Smooth muscle cell of the brain vasculature (primary cell): Measurements from ENCODE around the gene DNAJC7.
A peak's percentile ranks its signal among the peaks of the same experiment; 100 is the strongest.
"Not testable (repeated sequence)": the region's sequence is repeated elsewhere in the genome, so short reads cannot be mapped to it uniquely, and the experiment has no call there.

Source experiments
- DNase-seq: peaks from one replicate; pipeline ENCODE4 v3.0.0-alpha.2; 2012; ENCODE audit warnings: low read depth, low spot score

The DNAJC7 gene

DNA sequence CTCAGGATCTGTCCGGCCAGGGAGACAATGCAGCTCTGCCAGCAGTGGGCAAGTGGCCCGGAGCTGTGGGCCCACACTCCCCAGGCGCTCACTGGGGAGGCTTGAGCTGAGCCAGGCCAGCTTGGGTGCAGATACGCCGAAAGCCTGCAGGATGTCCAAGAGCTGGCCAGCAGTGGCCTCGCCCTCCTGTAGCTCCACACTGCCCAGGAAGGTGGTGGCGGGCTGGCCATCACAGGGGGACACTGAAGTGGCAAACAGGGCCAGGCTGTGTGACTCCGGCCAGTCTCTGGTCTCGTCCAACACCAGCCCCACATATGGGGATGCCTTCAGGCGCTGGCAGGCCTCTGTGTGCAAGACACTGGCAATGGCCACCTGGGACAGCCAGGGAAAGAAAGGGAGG lies 23.6 kb upstream of the DNAJC7 start:
- no peak for DNase-seq

DNA sequence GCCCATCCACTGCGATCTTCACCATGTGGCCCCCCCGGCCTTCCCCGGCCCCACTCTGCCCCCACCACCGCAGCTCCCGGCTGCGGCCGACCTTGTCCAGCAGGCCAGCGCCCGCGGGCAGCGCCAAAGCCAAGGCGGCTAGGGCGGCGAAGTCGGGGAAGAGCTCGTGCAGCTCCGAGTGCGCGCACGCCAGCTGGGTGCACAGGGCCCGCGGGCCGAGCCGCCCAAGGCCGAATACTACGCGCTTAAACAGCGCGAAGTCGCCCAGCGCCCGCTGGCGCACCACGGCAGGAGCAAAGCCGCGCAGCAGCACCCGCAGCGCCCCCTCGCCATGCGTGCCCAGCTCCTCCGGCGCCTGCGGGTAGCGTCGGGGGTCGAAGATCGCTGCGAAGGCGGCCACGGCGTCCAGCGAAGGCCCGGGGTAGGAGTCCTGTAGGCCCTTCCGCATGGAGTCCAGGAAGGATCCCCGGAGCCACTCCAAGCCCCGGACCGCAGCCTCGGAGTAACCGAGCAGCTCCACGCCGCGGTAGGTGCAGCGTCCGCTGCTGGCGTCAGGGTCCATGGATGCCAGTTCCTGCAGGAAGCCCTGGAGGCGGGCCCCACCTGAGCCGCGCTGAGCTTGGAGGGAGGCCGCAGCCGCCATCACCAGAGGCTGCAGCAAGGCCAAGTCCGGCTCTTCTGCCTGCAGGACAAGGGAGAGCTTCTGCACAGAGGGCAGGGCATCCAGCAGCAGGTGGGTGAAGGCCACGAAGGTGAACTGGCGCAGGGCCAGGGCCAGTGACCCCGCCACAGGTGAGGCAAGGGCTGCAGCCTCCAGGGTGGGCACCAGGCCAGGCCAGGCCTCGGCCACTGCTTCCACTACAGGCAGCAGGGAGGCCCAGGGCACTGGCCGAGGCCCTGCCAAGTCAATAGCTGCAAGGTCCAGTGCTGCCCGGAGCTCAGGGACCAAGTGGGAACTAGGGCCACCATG lies 22.8 kb upstream of the DNAJC7 start:
- no peak for DNase-seq

GRCh38 chr17:42038221-42038973 lies 21.2 kb upstream of the DNAJC7 start:
- no peak for DNase-seq

- no peak for DNase-seq
Measured at GRCh38 chr17:42034059-42034458, 16.8 kb upstream of the DNAJC7 start.

DNA sequence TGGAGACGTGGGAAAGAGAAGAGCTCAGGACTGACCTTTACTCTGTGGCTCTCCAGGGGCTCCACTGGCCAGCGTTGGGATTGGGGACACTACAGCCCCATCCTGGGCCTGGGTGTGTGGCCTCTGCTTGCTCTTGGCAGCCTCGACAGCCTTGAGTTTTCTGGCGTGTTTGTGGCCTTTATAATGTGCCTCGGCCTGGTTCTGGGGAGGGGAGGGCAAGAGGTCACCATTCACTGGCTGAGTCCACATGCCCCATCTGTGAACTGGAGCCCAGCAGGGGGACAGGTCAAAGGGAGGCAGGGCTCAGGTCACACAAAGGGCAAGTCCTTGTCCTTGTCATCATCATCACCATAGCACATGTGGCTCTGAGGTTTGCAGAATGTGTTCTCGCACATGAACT lies 14.3 kb upstream of the DNAJC7 start:
- DNase-seq, result no peak

- DNase-seq, result no peak
Measured at GRCh38 chr17:42028791-42029127, 11.5 kb upstream of the DNAJC7 start.

DNA sequence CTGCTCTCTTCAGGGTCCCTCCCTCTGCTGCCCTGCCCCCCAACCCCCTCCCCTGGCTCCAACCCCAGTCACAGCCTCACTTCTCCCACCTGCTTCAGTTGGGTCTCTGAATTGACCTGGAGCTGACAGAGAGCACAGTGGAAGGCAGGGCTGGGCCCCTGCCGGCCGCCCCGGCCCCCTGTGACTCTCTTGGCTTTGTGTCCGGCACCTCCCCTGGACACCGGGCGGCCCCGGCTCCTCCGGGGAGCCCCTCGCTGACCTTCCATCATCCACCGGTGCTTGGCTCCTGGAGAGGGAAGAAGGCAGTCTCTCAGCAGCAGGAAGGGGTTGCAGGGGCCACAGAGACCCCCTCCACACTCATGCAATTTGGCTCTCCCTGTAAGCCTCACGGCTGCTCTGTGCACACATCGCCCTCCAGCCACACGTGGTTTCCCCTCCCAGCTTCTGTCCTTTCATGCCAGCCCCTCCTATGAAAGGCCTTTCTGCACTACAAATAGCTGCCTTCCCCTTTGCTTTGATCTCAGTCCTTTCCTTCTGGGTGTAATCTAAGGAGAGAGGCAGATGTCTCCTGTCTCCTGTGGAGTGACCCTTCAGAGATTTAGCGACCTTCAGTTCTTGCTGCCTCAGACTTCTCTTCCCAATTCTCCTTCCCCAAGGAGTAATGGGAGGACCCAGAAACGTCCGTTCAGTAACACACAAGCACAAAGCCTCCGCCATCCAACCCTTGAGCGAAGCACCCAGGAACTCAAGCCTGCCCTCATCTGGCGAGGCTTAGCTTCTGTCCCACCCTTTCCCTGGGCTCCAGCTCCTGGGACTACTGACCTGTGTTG lies 10.9 kb upstream of the DNAJC7 start:
- no peak for DNase-seq

DNA sequence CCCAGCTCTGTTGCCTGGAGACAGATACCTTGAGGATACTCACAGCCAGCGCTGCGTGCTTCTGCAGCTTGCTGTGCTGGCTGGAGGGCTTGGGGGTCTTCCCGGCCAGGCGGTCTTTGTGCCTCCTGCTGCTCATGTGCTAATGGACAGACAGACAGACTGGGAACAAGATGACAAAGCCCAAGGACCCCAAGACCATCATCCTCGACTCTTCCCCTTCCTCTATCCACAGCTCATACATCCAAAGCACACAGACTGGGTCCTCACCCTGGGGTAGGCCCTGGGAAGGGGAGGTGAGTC lies 10.3 kb upstream of the DNAJC7 start:
- DNase-seq, result no peak

- DNase-seq, result no peak
Measured at GRCh38 chr17:42026857-42027589, 9.8 kb upstream of the DNAJC7 start.

- DNase-seq, result no peak
Measured at GRCh38 chr17:42025936-42026335, 8.7 kb upstream of the DNAJC7 start.

DNA sequence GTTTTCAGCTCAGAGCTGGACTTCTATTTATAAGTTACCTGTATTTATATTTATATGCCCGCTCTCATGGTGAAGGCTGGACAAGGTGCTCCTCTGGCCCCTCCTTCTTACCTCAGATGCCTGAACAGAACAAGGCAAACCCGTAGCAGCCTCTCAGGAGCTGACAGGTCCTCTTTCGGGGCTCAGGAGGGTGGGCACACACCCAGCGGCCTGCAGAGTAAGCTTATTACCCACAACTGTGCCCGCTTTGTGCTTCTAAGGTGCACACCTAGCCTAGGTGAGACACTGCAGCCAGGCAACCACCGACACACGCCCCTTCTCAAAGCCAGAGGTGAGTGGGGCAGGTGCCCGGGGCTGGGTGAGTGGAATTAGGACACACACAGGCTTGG lies 7.9 kb upstream of the DNAJC7 start:
- DNase-seq, result no peak

DNA sequence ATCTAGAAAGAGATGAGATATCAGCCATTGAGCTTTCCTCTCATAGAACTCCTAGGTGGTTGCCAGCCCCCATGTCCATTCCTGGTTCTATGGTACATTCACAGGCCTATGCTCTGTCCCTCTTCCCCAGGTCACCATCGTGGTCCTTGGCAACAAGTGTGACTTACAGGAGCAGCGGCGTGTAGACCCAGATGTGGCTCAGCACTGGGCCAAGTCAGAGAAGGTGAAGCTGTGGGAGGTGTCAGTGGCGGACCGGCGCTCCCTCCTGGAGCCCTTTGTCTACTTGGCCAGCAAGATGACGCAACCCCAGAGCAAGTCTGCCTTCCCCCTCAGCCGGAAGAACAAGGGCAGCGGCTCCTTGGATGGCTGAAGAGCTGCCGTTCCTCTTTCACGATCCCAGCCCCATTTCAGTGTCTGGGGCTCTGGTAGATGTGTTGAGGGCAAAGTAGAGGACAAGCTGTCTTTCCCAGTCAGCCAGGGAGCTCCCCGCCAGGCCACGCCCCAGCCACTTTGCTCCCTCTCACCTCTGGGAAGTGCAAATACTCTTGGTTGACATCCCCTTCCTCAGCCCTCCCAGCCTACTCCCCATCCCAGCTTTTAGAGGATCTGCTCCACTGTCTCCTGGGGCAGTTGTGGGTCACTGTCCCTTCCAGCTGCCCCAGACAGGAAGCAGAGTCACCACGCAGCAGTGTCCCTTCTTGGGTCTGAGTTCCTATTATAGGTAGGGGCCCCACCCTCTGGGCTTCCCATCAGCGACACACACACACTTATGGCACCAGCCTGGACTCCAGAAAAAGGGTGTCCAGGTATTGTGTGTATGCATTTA lies 6.5 kb upstream of the DNAJC7 start:
- DNase-seq, result no peak

- DNase-seq, result not testable (repeated sequence)
Measured at GRCh38 chr17:42020845-42021244, 3.6 kb upstream of the DNAJC7 start.

- DNase-seq, result peak; percentile 63
Measured at GRCh38 chr17:42019509-42020404, 2.5 kb upstream of the DNAJC7 start, which contains the start of gene NKIRAS2. NKIRAS2 (plus strand) TSS chr17:42020090; CDS start chr17:42021578, 1,488 bp downstream.

DNA sequence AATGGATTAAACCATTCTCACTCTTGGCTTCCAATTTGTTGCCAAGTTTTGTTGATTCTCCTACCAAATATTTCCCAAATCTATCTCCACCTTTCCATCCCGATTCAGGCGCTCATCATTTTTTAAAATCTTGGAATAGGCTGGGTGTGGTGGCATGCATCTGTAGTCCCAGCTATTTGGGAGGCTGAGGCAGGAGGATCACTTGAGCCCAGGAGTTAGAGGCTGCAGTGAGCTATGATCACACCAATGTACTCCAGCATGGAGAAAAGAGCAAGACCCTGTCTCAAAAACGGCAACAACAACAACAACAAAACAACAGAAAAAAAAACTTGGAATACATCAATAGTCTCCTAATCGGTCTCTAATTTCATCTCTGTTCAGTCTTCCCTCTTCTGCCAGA lies 1.7 kb upstream of the DNAJC7 start:
- DNase-seq, result no peak

DNA sequence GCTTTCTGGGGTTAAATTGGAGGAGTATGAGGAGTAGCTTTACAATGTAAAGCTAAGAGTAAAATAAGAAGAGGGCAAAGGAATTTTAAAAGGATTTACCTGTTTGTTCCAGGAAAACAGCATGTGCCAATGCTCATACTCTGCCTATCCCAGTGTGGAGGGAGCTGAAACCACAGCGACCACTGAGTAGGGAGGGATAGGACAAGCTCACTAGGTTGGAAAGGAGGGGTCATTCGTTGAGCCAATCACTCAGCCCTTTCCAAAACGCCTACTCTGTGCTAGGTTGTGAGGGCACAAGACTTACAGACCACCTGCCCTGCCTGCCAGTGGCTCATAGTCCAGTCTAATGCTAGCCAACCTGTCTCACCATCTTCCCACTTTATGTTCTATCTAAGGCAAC lies 1.1 kb upstream of the DNAJC7 start:
- no peak for DNase-seq

GRCh38 chr17:42017866-42018200 lies 594 bp upstream of the DNAJC7 start:
- no peak for DNase-seq

GRCh38 chr17:42016411-42016831 lies 818 bp downstream of the DNAJC7 start:
- DNase-seq, result no peak

GRCh38 chr17:42013740-42014139 lies 3.5 kb downstream of the DNAJC7 start:
- DNase-seq, result not testable (repeated sequence)

GRCh38 chr17:42012363-42012762 lies 4.9 kb downstream of the DNAJC7 start:
- not testable (repeated sequence) for DNase-seq
